GM11168 (cell line): Measurements from ENCODE around the gene ADAT3.

ENCODE experiments used
- in situ Hi-C: fragments of 300-500 bp; cut with MboI; formaldehyde crosslinking; loops from one replicate; pipeline ENCODE4 v1.12.0; 2022; ENCODE audit warnings: low sequenced_read_pairs; ENCODE audit not compliant: unreplicated experiment

ADAT3 gene

GRCh38 chr19:1933244-1933643 lies 28.0 kb downstream of the ADAT3 start:
- in situ Hi-C loops = no loop called here

- in situ Hi-C loops = no loop called here
These were observed 28.7 kb downstream of the ADAT3 start for GRCh38 chr19:1933942-1934341.

GRCh38 chr19:1935484-1936208 lies 30.4 kb downstream of the ADAT3 start:
- in situ Hi-C loops = no loop called here

DNA sequence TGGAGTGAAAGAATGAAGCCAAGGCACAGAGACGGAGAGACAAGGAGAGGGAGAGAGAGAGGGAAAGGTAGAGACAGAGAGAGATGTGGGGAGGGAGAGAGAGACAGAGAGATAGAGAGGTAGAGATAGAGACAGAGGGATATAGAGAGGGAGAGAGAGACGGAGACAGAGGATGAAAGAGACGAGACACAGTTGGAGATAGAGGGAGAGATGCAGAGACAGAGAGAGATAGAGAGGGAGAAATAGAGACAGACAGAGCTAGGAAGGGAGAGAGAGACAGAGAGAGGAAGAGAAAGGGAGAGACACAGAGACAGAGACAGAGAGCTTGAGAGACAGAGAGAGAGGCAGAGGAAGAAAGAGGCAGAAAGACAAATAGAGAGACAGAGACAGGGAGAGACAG lies 31.2 kb downstream of the ADAT3 start:
- in situ Hi-C loops = no loop called here

GRCh38 chr19:1936916-1937610 lies 31.9 kb downstream of the ADAT3 start:
- in situ Hi-C loops = no loop called here

DNA sequence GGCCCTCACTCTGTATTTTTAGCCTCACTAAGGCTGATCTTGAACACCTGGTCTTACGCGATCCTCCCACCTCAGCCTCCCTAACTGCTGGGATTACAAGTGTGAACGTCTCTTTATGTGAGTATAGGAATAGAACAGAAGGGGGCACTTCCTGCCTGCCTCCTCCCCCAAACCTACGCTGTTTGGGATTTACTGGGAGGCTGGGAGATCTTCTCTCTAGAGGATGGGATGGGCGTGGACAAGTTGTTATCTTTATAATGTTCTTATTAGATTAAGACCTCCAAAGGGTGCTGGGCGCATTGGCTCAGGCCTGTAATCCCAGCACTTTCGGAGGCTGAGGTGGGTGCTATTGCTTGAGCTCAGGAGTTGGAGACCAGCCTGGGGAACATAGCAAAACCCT lies 32.9 kb downstream of the ADAT3 start:
- in situ Hi-C loops = no loop called here

- in situ Hi-C loops = no loop called here
These were observed 36.2 kb downstream of the ADAT3 start, which contains the start of gene CSNK1G2 for GRCh38 chr19:1941146-1942077. Gene CSNK1G2, plus strand, starts transcription at chr19:1941172. Its CDS starts 28,601 bp downstream, at chr19:1969773.

DNA sequence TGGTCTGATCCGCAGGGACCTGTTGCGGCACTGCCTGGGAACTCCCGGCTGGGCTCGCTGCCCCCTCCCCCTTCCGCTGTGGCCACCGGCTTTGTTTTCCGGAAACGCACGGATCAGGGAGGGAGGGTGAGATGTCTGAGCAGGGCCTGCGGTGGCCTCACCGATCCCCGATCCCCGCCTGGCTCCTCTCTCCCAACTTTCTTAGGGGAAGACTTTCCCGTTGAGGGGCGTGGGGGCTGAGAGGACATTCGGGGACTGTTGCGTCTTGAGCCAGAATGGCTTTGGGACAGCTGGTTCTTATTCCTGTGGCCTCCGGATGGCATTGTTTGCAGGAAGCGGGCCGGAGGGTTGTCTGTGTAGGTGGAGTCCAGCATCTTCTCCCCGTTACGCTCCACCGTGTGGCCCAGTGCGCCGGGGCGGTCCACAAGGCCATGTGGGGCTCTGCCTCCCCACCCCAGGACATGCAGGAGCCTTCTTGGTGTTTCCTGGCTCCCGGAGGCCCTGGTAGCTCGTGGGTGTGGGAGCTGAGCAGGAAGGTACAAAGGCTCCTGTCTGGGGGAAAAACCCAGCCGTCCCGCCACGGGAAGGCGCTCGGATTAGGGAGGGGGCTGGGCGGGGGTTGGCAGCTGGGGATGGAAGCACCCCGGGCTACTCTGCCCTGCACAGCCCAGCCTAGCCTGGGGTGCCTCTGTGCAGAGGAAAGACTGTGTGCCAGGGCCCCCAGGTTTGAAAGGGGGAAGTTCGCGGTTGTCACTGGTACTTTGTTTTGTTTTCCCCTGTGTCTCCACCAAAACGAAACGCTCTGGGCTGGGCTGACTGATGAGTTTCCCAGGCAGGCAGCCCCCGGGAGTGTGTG lies 37.1 kb downstream of the ADAT3 start:
- in situ Hi-C loops = no loop called here

GRCh38 chr19:1942934-1943555 lies 37.8 kb downstream of the ADAT3 start:
- in situ Hi-C loops = no loop called here

DNA sequence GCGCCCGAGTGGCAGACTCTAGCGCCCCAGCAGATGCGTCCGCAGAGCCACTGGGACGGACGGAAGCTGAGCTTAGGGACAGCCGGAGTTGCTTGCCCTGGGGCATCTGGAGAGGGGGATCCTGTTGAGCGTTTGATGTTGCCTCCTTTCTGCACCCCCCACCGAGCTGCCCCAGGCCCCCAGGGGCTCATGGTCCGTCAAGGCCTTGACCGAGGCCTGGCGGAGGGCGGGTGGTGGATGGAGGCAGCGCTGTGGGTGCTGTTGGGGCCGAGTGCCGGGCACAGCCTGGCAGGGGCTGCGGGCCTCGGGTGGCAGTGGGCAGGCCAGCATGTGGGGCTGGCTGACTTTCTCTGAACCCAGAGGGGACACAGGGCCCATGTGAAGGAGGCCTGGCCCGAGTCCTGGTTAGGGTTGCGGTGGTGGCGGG lies 38.5 kb downstream of the ADAT3 start:
- in situ Hi-C loops = no loop called here

GRCh38 chr19:1944088-1944915 lies 39.1 kb downstream of the ADAT3 start:
- in situ Hi-C loops = no loop called here

- in situ Hi-C loops = no loop called here
These were observed 39.8 kb downstream of the ADAT3 start for GRCh38 chr19:1944916-1945561.

DNA sequence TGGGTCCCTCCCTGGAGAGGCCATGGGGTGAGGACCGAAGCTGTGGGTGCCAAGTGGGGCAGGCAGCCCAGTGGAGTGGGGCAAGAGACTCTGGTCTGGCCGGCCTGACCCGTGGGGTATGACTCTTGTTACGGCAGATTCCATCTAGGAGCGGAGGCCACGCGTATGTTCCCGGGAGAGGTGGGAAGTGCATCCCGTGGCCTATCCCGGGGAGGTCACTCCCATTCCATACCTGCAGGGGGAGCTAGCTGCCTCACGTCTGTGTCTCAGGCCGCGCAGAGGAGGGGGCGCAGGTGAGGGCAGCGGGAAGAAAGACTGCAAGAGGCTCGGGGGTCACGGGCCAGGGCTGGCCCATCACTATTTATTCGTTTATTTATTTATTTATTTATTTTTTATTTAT lies 40.7 kb downstream of the ADAT3 start:
- in situ Hi-C loops = no loop called here

DNA sequence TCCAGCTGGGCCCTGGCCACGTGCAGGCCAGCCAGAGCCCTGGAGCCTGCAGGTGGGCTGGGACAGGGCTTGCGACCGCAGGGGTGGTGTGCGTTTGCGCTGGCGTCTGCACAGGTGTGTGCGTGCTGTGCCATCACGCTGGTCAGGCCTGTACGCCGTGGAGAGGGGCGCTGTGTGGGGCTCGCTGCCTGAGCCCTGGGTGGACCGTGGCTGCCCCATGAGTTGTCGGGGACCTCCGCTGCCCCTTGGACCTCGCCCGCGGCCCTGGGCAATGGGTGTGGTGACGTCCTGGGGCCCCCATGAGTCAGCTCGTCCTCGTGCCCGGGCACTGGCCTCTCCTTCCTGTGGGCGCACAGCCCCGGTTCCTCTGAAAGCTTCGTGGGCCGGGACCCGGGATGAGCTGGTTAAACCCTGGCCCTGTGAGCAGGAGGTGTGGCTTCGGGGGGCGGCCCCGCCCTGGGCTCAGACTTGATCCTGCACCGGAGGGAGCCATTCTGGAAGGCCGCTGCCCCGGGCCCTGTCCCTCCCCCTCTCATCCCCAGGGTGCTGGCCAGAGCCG lies 42.5 kb downstream of the ADAT3 start:
- in situ Hi-C loops = no loop called here

GRCh38 chr19:1949304-1950101 lies 44.3 kb downstream of the ADAT3 start:
- in situ Hi-C loops = no loop called here

DNA sequence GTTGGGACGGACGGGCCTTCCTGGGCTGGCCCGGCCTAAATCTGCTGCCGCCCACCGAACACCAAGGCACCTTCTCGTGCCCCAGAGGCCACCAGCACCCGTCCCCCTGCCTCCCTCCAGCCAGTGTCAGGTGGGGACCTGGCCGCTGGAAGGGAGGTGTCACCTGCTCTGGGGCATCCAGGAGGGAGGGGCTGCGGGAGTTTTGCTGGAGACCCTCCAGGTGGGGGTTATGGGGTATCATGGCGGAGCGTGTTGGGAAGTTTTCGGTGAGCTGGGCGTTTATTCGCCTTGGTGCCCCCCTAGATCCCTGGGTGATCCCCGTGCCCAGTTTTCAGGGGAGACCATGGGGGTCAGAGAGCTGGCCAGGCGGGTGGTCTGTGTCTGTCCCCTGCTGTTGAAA lies 45.4 kb downstream of the ADAT3 start:
- in situ Hi-C loops = no loop called here

- in situ Hi-C loops = no loop called here
These were observed 47.4 kb downstream of the ADAT3 start for GRCh38 chr19:1952635-1953034.
